HepG2 (cell line): ENCODE data around the gene CITED4. TPM values are rescaled to one million over a fixed set of nuclear protein-coding genes. Genes with fewer than 3 reads are reported as not detected.

Experiments
- ATAC-seq: fragments of 200-7000 bp; cut with Tn5 transposase; 3 replicates; pipeline ENCODE4 v1.9.1; 2020; ENCODE audit warnings: mild to moderate bottlenecking, moderate library complexity
- BruUV-seq: library from RNA; stranded (reverse); fragments of 400-500 nt; replicated peaks from 2 replicates; lab custom pipeline; 2021; lab: Mats Ljungman, UMichigan
- CTCF ChIA-PET: fragments of 300-600 bp; formaldehyde crosslinking; extraction: SDS; loops from one replicate; lab custom pipeline; 2021; ENCODE audit warnings: low total read pairs, inconsistent platforms, low intra/inter-chr PET ratio; lab: Yijun Ruan, JAX
- POLR2A ChIA-PET: fragments of 350-600 bp; sonication (Branson Sonifier 250); formaldehyde crosslinking; loops from one replicate; lab custom pipeline; 2020; ENCODE audit warnings: antibody characterized with exemption, inconsistent platforms; lab: Yijun Ruan, JAX
- DNase-seq: peaks from one replicate; pipeline ENCODE4 v3.0.0-alpha.2; 2015; ENCODE audit warnings: low spot score
- FAIRE-seq: peaks from 3 replicates; lab custom pipeline; 2011; peaks lifted over from hg19 to GRCh38; lab: Jason Lieb, UNC
- H2AFZ ChIP-seq: one replicate; pipeline ENCODE4 v1.6.1; 2011; ENCODE audit warnings: low read length, inconsistent platforms
- H3K27ac ChIP-seq: fragments of 300-600 bp; 3 replicates; pipeline ENCODE4 v1.8.0; 2011; ENCODE audit warnings: mixed run types, mild to moderate bottlenecking, mixed read lengths, low read length, inconsistent platforms; ENCODE audit not compliant: insufficient read depth; ENCODE audit errors: extremely low read length
- H3K27me3 ChIP-seq, 2 experiments: fragments of 200-600 bp in 1 of 2; 2 replicates in 1 of 2; 3 replicates in 1 of 2; pipeline versions ENCODE4 v1.6.0 to v1.8.0; 2011; ENCODE audit warnings: low read length in 2 of 2, mild to moderate bottlenecking in 2 of 2, moderate library complexity in 2 of 2, inconsistent platforms in 1 of 2; ENCODE audit not compliant: insufficient read depth in 2 of 2, control insufficient read depth in 1 of 2
- H3K36me3 ChIP-seq, 2 experiments: fragments of 200-600 bp in 1 of 2; replicated peaks in 1 of 2; 2 replicates in 1 of 2; 3 replicates in 1 of 2; pipeline versions ENCODE4 v1.5.1 to v1.8.0; 2011; ENCODE audit warnings: low read length in 2 of 2, inconsistent platforms in 1 of 2; ENCODE audit not compliant: insufficient read depth in 2 of 2, control insufficient read depth in 1 of 2
- H3K4me1 ChIP-seq: 2 replicates; pipeline ENCODE4 v1.5.1; 2012; ENCODE audit warnings: low read length, inconsistent platforms; ENCODE audit not compliant: insufficient read depth
- H3K4me2 ChIP-seq: 2 replicates; pipeline ENCODE4 v1.6.0; 2011; ENCODE audit warnings: low read depth, low read length, inconsistent platforms
- H3K4me3 ChIP-seq, 3 experiments: fragments of 200-600 bp in 1 of 3; sonication (generic), shearing (Covaris generic) in 1 of 3; replicated peaks in 1 of 3; 2 replicates each; pipeline ENCODE4 v1.5.1; 2011 to 2016; ENCODE audit warnings: low read length in 3 of 3, inconsistent platforms in 2 of 3, low read depth in 2 of 3, mild to moderate bottlenecking in 2 of 3, control low read depth in 1 of 3, mixed read lengths in 1 of 3; ENCODE audit not compliant: insufficient read depth in 1 of 3
- H3K79me2 ChIP-seq: one replicate; pipeline ENCODE4 v1.6.1; 2011; ENCODE audit warnings: low read length, inconsistent platforms; ENCODE audit not compliant: insufficient read depth
- H3K9ac ChIP-seq: 2 replicates; pipeline ENCODE4 v1.6.0; 2011; ENCODE audit warnings: mild to moderate bottlenecking, low read depth, low read length, inconsistent platforms; ENCODE audit not compliant: insufficient read depth
- H3K9me3 ChIP-seq: 2 replicates; pipeline ENCODE4 v1.5.1; 2012; ENCODE audit warnings: mild to moderate bottlenecking, low read length
- H4K20me1 ChIP-seq: 2 replicates; pipeline ENCODE4 v1.6.0; 2011; ENCODE audit warnings: inconsistent platforms, mild to moderate bottlenecking, low read length, moderate library complexity; ENCODE audit not compliant: insufficient read depth
- CREM ChIP-seq, 2 experiments: sonication (generic) in 1 of 2; formaldehyde crosslinking in 1 of 2; IDR thresholded peaks; 2 replicates each; pipeline versions ENCODE4 v1.4.0 to v1.6.1; 2016 to 2020; ENCODE audit warnings: antibody characterized with exemption in 1 of 2, mild to moderate bottlenecking in 1 of 2, missing genetic modification reagents in 1 of 2
- TCF12 ChIP-seq, 2 experiments: fragments of 450-650 bp in 1 of 2; sonication (generic) in 1 of 2; formaldehyde crosslinking in 1 of 2; IDR thresholded peaks; 2 replicates each; pipeline versions ENCODE4 v1.6.1 to v1.8.0; 2017 to 2022; ENCODE audit warnings: antibody characterized with exemption in 1 of 2, mild to moderate bottlenecking in 1 of 2, missing genetic modification reagents in 1 of 2, moderate library complexity in 1 of 2
- WIZ ChIP-seq: sonication (generic); formaldehyde crosslinking; IDR thresholded peaks from 2 replicates; pipeline ENCODE4 v1.5.1; 2020; ENCODE audit warnings: mild to moderate bottlenecking, missing genetic modification reagents
- ZBTB7B ChIP-seq: sonication (generic); formaldehyde crosslinking; IDR thresholded peaks from 2 replicates; pipeline ENCODE4 v1.4.0; 2020; ENCODE audit warnings: missing genetic modification reagents
- ZFP37 ChIP-seq: sonication (generic); formaldehyde crosslinking; IDR thresholded peaks from 2 replicates; pipeline ENCODE4 v1.4.0; 2020; ENCODE audit warnings: missing genetic modification reagents, borderline replicate concordance
- ZKSCAN8 ChIP-seq: IDR thresholded peaks from 2 replicates; pipeline ENCODE4 v1.6.1; 2016; ENCODE audit warnings: borderline replicate concordance, missing genetic modification reagents, missing compliant biosample characterization
- ZNF367 ChIP-seq: sonication (generic); formaldehyde crosslinking; IDR thresholded peaks from 2 replicates; pipeline ENCODE4 v1.4.0; 2020; ENCODE audit warnings: missing genetic modification reagents, borderline replicate concordance
- WGBS: methylation state at CpG from one replicate; pipeline ENCODE4 v1.1.6; 2017; ENCODE audit warnings: low lambda C conversion rate; 5-methylcytosine and 5-hydroxymethylcytosine counted together
- in situ Hi-C: cut with HindIII; loops from 2 replicates; pipeline ENCODE4 v1.10.0; 2017; ENCODE audit warnings: low pct_unique_long_range_greater_than_20kb; ENCODE audit not compliant: extremely low pct_ligation_motif_present
- intact Hi-C: fragments of 100-400 bp; cut with micrococcal nuclease; formaldehyde crosslinking; loops from one replicate; pipeline ENCODE4 v1.10.0; 2022; ENCODE audit not compliant: unreplicated experiment
- polyA plus RNA-seq, 8 experiments: library from polyadenylated mRNA; depleted of rRNA in 3 of 8; stranded (reverse) in 7 of 8; unstranded in 1 of 8; fragments of >200 nt; fragmentation: Illumina TruSeq in 4 of 8; extraction: Trizol in 4 of 8; gene quantifications; 2 replicates each; pipeline versions ENCODE4 v1.2.1 to v1.2.3, GENCODE V29; 2011 to 2016; ENCODE audit warnings: low read depth in 4 of 8, missing spikeins in 1 of 8, mixed read lengths in 1 of 8; ENCODE audit not compliant: insufficient read depth in 1 of 8
- total RNA-seq, 5 experiments: library from RNA; depleted of rRNA; stranded (reverse); fragments of >200 nt; fragmentation: Illumina TruSeq; extraction: Trizol; gene quantifications; 2 replicates each; pipeline ENCODE4 v1.2.3, GENCODE V29; 2016; ENCODE audit warnings: low read depth in 1 of 5
- TF ChIP-seq, protein P1 (sequence below): sonication (generic); formaldehyde crosslinking; IDR thresholded peaks from 2 replicates; pipeline ENCODE4 v1.5.1; 2020; ENCODE audit warnings: mild to moderate bottlenecking, missing genetic modification reagents, borderline replicate concordance
- TF ChIP-seq, protein P2 (sequence below): sonication (generic); formaldehyde crosslinking; IDR thresholded peaks from 2 replicates; pipeline ENCODE4 v1.5.0; 2020; ENCODE audit warnings: mild to moderate bottlenecking, missing genetic modification reagents, borderline replicate concordance

Gene CITED4
- total and polyA plus RNA-seq, 2 of the 13 experiments (the other 11 are each of a cell fraction or from before 2014, with no cell fraction given), result 1.5 to 9.9 TPM

DNA sequence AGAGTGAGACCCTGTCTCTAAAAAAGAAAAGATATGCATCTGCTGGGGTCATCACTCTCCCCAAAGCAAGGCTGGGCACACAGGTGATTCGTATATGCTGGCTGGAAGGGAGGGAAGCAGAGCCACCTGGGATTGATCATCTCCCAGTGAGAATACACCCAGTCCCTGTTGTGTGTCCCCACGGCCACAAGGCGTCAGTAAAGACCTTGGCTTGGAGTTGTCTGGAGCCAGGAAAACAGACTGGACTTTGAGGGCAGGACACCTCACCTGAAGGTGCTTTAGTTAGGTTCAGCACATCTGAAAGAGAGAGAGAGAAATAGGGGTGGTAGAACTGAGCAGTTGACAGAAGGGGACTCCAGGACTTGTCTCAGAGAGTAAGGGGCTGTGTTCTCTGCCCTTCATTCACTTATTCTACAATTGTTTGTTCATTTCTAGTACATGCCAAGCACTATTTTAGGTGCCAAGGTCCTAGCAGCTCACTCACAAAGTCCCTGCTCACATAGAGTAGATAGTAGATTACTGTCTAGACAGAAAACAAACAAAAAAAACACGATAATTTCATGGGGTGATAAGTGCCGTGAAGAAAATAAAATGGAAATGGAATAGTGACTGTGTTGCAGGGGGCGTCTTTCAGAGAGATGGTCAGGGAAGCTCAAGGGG lies 13.5 kb downstream of the CITED4 start (continued):
- TF ChIP-seq, protein P1, sequence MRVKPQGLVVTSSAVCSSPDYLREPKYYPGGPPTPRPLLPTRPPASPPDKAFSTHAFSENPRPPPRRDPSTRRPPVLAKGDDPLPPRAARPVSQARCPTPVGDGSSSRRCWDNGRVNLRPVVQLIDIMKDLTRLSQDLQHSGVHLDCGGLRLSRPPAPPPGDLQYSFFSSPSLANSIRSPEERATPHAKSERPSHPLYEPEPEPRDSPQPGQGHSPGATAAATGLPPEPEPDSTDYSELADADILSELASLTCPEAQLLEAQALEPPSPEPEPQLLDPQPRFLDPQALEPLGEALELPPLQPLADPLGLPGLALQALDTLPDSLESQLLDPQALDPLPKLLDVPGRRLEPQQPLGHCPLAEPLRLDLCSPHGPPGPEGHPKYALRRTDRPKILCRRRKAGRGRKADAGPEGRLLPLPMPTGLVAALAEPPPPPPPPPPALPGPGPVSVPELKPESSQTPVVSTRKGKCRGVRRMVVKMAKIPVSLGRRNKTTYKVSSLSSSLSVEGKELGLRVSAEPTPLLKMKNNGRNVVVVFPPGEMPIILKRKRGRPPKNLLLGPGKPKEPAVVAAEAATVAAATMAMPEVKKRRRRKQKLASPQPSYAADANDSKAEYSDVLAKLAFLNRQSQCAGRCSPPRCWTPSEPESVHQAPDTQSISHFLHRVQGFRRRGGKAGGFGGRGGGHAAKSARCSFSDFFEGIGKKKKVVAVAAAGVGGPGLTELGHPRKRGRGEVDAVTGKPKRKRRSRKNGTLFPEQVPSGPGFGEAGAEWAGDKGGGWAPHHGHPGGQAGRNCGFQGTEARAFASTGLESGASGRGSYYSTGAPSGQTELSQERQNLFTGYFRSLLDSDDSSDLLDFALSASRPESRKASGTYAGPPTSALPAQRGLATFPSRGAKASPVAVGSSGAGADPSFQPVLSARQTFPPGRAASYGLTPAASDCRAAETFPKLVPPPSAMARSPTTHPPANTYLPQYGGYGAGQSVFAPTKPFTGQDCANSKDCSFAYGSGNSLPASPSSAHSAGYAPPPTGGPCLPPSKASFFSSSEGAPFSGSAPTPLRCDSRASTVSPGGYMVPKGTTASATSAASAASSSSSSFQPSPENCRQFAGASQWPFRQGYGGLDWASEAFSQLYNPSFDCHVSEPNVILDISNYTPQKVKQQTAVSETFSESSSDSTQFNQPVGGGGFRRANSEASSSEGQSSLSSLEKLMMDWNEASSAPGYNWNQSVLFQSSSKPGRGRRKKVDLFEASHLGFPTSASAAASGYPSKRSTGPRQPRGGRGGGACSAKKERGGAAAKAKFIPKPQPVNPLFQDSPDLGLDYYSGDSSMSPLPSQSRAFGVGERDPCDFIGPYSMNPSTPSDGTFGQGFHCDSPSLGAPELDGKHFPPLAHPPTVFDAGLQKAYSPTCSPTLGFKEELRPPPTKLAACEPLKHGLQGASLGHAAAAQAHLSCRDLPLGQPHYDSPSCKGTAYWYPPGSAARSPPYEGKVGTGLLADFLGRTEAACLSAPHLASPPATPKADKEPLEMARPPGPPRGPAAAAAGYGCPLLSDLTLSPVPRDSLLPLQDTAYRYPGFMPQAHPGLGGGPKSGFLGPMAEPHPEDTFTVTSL (CRISPR knock-in tag), result no peak
- TF ChIP-seq ZKSCAN8 (CRISPR knock-in tag), result 0 out of 2 replicates have a peak, but pooled peaks have one; percentile 50
- TF ChIP-seq, all 625 proteins: peak for 25

DNA sequence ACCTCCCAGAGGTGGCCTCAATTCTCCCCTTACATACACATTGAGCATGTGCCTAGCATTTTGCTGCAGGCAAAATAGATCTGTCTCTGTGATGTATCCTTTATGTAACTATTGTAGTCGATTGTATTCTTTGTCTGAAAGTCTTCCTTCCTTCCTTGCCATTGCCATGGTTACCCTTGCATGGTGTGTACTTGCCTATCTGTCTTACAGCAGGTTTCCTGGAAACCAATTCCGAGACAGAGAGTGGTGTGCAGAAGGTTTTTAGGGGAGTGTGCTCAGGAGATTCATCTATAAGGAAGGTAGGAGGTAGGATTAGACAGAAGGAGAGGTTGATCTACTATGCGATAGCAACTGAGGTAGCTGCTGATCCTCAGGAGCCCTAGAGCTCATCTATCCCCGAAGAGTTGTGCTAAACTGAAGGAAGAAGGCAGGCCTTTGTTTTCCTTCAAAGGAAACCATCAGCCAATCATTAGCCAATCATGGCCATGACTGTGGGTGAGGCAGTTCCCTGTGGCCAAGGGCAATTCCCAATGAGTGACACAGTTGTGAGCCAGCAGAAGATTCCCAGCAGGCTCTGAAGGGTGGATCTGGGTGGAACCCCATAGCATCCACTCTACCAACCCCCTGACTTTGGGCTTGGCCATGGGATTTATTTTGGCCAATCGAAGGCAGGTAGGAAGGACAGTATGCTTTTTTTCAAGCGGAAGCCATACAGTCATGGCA lies 15.0 kb downstream of the CITED4 start:
- ATAC-seq (no peak), DNase-seq (no peak), FAIRE-seq (no peak)
- in situ Hi-C loops, result loop anchor here (5.0 kb wide), 2 partner anchors 70 to 105 kb away; no protein-coding TSS in a partner anchor
- H3K9ac ChIP-seq, result no peak overlapping the region
- no peaks in the 10 kb centered on the region for H3K79me2 ChIP-seq
- intact Hi-C loops, result loop anchor here (5.0 to 10.0 kb wide), 2 partner anchors 52 to 75 kb away; no protein-coding TSS in a partner anchor
- whole genome bisulfite sequencing, result 32% methylated on average over 6 of the region's 6 CpGs
- H3K27me3 ChIP-seq, result peaks cover 0 to 15% of the 10 kb centered on the region in 2 experiments; a peak in 2 of 5 replicates
- no peaks in the 10 kb centered on the region for H4K20me1 ChIP-seq
- no peak overlapping the region for H3K4me3 ChIP-seq
- H2AFZ ChIP-seq, result no peak overlapping the region
- H3K9me3 ChIP-seq, result no peaks in the 10 kb centered on the region; the same call in 1 of the 2 replicates
- no peaks in the 10 kb centered on the region for H3K36me3 ChIP-seq
- no peak overlapping the region for H3K27ac ChIP-seq
- ChIA-PET POLR2A (no interaction called here), CTCF (interaction anchor here (4.3 kb wide), 1 partner anchor 104 kb away, joined by 161 read pairs; no protein-coding TSS in a partner anchor)
- BruUV-seq, result no TSS peak
- H3K4me2 ChIP-seq, result no peak overlapping the region
- peaks cover 24% of the 10 kb centered on the region; the same call in 1 of the 2 replicates for H3K4me1 ChIP-seq
- TF ChIP-seq CREM (IDR thresholded peaks at IDR 0.05), result no peak
- TF ChIP-seq CREM (CRISPR knock-in tag; IDR thresholded peaks at IDR 0.05), result no peak
- TF ChIP-seq ZBTB7B (CRISPR knock-in tag), result no peak
- TF ChIP-seq TCF12 (IDR thresholded peaks at IDR 0.05), result no peak
- no peak for TF ChIP-seq TCF12 (CRISPR knock-in tag; IDR thresholded peaks at IDR 0.05)
- no peak for TF ChIP-seq WIZ
- no peak for TF ChIP-seq ZFP37 (CRISPR knock-in tag)
- no peak for TF ChIP-seq ZNF367 (CRISPR knock-in tag)
- TF ChIP-seq, protein P2, sequence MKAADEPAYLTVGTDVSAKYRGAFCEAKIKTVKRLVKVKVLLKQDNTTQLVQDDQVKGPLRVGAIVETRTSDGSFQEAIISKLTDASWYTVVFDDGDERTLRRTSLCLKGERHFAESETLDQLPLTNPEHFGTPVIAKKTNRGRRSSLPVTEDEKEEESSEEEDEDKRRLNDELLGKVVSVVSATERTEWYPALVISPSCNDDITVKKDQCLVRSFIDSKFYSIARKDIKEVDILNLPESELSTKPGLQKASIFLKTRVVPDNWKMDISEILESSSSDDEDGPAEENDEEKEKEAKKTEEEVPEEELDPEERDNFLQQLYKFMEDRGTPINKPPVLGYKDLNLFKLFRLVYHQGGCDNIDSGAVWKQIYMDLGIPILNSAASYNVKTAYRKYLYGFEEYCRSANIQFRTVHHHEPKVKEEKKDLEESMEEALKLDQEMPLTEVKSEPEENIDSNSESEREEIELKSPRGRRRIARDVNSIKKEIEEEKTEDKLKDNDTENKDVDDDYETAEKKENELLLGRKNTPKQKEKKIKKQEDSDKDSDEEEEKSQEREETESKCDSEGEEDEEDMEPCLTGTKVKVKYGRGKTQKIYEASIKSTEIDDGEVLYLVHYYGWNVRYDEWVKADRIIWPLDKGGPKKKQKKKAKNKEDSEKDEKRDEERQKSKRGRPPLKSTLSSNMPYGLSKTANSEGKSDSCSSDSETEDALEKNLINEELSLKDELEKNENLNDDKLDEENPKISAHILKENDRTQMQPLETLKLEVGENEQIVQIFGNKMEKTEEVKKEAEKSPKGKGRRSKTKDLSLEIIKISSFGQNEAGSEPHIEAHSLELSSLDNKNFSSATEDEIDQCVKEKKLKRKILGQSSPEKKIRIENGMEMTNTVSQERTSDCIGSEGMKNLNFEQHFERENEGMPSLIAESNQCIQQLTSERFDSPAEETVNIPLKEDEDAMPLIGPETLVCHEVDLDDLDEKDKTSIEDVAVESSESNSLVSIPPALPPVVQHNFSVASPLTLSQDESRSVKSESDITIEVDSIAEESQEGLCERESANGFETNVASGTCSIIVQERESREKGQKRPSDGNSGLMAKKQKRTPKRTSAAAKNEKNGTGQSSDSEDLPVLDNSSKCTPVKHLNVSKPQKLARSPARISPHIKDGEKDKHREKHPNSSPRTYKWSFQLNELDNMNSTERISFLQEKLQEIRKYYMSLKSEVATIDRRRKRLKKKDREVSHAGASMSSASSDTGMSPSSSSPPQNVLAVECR, result no peak
